GM12874 (cell line): ENCODE measurements around the gene NOTCH1.

Experiments used
- TF ChIP-seq, protein P1 (sequence below): IDR thresholded peaks from 2 replicates; pipeline ENCODE4 v1.5.1; 2011; ENCODE audit warnings: low read depth, mild to moderate bottlenecking, control low read depth, low read length, moderate library complexity; ENCODE audit not compliant: insufficient read depth

NOTCH1 gene

DNA sequence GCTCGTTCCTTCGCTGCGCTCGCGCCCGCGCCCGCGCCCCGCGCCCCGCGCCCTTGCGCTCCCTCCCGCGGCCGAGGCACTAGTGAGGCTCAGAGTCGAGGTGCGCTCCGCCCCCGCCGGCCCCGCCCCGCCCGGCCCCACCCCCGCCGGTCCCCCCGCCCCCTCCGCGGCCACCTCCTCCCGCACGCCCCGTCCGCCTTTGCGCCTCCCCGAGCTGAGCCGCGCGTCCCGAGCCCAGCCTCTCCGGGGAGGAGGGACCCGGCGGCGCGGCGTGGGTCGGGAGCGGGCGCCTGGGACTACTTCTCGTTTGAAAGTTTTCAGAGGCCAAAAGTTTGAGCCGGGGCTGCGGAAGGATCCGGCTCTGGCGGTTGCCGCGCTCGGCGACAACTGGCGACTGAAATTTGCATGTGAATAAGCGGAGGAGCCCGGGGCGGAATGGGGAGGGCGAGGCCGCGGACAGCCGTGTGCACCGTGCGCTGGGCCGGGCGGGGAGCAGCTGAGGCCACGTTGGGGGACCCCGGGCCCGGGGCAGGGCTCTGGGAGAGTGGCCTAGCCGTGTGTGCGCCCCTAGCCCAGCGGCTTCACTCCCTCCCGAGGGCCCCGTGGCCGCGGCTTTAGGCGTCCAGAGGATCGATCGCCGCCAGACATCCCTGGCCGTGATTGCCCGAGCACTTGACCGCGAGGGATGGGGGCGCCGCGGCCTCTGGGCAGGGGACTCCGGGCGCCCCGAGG is at the start of gene NOTCH1:
NOTCH1 (minus strand) TSS at position 84 of the 732 bp plus-strand sequence. CDS start 262 bp downstream, outside the sequence.
- TF ChIP-seq, protein P1, sequence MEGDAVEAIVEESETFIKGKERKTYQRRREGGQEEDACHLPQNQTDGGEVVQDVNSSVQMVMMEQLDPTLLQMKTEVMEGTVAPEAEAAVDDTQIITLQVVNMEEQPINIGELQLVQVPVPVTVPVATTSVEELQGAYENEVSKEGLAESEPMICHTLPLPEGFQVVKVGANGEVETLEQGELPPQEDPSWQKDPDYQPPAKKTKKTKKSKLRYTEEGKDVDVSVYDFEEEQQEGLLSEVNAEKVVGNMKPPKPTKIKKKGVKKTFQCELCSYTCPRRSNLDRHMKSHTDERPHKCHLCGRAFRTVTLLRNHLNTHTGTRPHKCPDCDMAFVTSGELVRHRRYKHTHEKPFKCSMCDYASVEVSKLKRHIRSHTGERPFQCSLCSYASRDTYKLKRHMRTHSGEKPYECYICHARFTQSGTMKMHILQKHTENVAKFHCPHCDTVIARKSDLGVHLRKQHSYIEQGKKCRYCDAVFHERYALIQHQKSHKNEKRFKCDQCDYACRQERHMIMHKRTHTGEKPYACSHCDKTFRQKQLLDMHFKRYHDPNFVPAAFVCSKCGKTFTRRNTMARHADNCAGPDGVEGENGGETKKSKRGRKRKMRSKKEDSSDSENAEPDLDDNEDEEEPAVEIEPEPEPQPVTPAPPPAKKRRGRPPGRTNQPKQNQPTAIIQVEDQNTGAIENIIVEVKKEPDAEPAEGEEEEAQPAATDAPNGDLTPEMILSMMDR, result no peak

DNA sequence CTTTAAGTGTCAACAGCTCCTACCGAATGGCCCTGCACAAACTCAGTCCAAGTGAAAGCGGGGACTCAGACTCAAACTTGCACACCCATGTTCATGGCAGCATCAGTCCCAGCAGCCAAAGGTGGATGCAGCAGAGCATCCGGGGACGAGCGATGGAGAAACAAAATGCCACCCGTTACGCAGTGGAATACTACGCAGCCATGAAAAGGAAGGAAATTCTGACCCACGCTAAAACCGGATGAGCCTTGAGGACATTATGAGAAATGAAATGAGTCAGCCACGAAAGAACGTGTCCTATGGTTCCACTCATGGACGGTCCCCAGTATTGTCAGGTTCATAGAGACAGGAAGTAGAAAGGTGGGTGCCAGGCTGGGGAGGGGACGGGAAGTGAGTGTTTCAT is 48.6 kb upstream of the NOTCH1 start:
- TF ChIP-seq, protein P1, result no peak

DNA sequence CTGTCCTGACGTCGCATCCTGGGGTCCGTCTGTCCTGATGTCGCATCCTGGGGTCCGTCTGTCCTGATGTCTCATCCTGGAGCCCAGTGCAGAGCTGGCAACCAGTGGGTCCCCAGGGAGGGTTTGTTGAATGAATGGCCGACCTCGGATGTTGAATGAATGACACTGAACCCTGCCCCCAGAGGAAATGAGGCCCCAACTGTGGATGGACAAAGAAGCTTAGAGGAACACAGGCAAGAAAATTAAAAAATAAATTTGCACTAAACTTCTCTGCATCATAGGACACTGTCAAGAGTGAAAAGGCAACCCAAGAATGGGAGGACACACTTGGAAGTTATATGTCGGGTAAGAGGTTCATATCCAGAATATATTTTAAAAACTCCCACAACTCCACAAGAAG is 47.7 kb upstream of the NOTCH1 start:
- TF ChIP-seq, protein P1, result no peak

DNA sequence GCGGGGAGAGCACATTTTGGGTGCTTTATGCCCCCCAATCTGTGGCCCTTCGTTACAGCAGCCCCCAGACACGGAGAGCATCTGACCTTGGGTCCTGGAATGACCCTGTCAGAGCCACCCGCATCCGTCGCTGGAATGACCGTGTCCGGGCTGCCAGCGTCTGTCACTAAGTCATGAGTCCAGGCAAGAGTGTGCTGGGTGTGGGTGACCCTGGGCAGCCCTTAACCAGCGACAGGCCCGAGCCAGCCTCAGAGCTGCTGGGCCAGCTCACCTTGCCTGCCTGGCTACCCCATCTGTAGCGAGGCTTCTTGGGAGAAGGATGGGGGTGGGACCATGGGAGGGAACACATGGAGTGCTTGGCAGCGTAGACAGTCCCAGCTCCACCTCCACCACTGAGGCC is 46.8 kb upstream of the NOTCH1 start:
- TF ChIP-seq, protein P1, result no peak

DNA sequence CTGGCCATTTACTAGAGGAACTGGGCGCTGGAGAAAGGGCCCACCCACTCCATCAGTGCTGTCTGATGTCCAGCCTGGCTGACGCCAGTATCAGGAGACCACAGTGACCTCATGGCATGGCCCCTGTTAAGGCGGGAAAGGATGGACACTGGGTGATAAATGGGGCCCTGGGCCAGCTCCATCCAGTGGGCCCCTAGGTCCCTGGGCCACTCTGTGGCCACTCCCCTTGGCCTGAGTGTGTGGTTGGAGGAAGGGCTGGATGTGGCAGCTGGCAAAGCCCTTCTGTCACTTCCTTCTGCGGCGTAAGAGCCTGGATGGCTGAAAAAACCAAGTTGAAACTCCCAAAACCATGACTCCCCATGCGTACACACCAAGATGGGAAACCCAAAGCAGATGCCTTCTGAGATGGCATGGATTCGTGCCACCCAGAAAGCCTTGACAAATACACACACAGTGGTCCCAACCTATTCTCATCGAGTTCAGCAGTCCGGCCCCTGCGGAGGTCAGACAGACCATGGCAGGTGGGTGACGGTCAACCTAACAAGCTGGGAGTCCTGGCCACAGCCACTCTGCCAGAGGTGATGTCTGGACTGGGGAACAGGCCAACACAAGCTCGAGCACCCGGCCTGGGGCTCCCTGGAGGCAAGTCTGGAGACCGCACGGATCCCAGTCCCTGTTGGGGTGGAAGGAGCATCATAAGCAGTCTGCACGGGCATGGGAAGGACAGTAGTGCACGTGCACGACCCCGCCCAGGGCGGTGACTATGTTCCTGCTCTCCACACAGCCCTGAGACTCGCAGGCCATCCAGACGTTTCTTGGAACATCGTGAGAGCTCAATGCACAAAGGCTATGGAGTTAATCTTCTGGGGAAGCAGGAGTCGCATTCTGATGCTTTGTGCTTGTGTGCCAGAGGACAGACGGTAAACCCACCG is 45.2 kb upstream of the NOTCH1 start:
- TF ChIP-seq, protein P1, result no peak

DNA sequence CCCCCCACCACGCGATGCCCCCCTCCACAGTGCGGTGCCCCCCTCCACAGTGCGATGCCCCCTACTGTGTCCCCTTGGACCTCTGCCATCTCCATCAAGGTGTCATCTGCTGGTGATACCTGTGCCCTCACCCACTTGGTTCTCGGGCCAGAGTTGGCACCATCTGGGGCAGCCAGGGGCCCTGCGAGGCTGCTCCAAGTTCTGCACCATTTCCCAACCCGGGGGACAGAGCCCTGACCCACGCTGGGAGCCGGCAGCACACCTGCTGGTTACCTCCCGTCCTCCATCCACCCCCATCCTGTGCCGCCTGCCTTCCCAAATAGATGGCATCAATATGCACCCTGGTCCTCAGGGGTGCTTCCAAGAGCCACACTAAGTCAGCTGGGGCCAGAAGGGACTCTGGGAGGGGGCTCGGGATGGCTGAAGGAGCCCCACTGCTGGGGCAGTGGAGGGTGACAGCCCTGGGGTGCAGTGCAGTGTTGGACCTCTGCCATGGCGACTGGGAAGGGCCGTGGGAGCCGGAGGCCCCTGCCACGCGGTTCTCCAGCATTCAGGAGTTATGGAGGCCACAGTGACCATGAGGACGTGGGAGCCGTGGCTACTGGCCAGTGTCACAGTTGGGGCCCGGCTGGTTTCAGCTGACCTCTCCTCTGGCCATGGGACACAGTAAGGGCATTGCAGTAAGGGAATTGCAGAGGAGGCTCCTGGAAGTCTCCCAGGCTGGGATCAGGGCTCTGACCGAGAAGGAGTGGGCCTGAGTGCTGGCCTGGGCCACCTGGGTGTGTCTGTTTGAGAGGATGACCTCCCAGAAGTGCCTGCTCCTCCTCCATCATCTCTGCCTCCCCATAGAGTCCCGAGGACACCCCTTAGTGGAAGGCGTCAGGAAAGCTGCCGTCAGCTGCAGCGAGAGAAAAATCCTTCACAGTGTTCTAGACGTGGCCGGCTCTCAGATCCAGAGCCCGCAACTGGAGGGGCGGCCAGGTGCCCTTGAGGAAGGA is 44.2 kb upstream of the NOTCH1 start:
- TF ChIP-seq, protein P1, result no peak
